ENCODE data around the gene ITGAD. TPM values are rescaled to one million over a fixed set of nuclear protein-coding genes. Genes with fewer than 3 reads are reported as not detected.

Gene ITGAD
- total and polyA plus RNA-seq, 2 of the 13 experiments (the other 11 are each of a cell fraction or from before 2014, with no cell fraction given): not detected

DNA sequence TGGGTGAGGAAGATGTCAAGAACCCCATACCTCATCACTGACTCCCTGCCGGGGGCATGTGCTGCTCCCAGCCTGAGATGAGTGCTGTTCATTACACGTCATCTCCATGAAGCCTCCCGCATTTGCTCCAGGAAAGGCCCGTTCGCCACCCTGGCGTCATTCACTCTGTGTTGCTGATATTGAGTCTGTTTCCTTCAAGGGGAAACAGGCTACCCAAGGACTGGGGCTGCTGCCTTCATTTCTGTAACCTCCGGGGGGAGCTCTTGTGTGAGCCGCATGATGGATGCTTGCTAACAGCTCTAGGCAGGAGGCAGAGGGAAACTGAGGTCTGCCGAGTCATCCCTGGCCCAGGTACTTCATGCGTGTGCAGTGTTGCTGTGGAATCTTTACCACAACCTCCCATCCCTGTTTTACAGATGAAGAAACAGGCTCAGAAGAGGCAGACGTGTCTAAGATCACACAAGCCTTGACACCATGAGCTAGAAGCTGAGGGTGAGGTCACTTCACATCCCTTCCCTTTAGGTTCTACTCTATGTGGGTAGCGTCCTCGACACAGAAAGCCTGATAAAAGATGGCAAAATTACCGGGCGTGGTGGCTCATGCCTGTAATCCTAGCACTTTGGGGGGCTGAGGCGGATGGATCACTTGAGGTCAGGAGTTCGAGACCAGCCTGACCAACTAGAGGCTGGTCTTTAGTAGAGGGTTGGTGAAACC is 62.6 kb downstream of the ITGAD start (continued):
- TF ChIP-seq RAD21 (CRISPR knock-in tag; IDR thresholded peaks at IDR 0.05) (peak; percentile 15; the same call in 1 of the 2 replicates), POLR2G (IDR thresholded peaks at IDR 0.05; ENCODE audit: low read depth, low read length) (0 out of 2 replicates have a peak, but pooled peaks have one; percentile 32), ZNF354B (CRISPR knock-in tag; IDR thresholded peaks at IDR 0.05) (no peak), NFE2L2 (IDR thresholded peaks at IDR 0.05; ENCODE audit: low read length) (peak; percentile 30; the same call in 1 of the 2 replicates), HNRNPLL (IDR thresholded peaks at IDR 0.05; ENCODE audit: low read depth, low read length, poor library complexity, severe bottlenecking) (no peak), ZNF205 (CRISPR knock-in tag; IDR thresholded peaks at IDR 0.05) (0 out of 2 replicates have a peak, but pooled peaks have one; percentile 14), XRCC5 (optimal IDR thresholded peaks at IDR 0.05; ENCODE audit: low read length) (peak; percentile 70), ZNF773 (CRISPR knock-in tag; IDR thresholded peaks at IDR 0.05; ENCODE audit: borderline replicate concordance) (no peak), ISX (CRISPR knock-in tag; conservative IDR thresholded peaks at IDR 0.05) (no peak), SMC3 (IDR thresholded peaks at IDR 0.05; ENCODE audit: low read length) (peak; percentile 30; the same call in 1 of the 2 replicates), SAP130 (CRISPR knock-in tag; IDR thresholded peaks at IDR 0.05; ENCODE audit: low read depth) (0 out of 2 replicates have a peak, but pooled peaks have one; percentile 14), NFIC (IDR thresholded peaks at IDR 0.05; ENCODE audit: low read length) (no peak), ZNF776 (CRISPR knock-in tag; IDR thresholded peaks at IDR 0.05) (no peak), AGO2 (optimal IDR thresholded peaks at IDR 0.05; ENCODE audit: low read depth, low read length) (peak; percentile 33), POLR2AphosphoS5 (IDR thresholded peaks at IDR 0.05; ENCODE audit: low read depth, low read length) (0 out of 2 replicates have a peak, but pooled peaks have one; percentile 4), SP4 (CRISPR knock-in tag; IDR thresholded peaks at IDR 0.05) (peak; percentile 36; the same call in 1 of the 2 replicates), ZNF589 (CRISPR knock-in tag; conservative IDR thresholded peaks at IDR 0.05) (no peak), ZNF7 (CRISPR knock-in tag; IDR thresholded peaks at IDR 0.05) (no peak)
- TF ChIP-seq, protein P1, sequence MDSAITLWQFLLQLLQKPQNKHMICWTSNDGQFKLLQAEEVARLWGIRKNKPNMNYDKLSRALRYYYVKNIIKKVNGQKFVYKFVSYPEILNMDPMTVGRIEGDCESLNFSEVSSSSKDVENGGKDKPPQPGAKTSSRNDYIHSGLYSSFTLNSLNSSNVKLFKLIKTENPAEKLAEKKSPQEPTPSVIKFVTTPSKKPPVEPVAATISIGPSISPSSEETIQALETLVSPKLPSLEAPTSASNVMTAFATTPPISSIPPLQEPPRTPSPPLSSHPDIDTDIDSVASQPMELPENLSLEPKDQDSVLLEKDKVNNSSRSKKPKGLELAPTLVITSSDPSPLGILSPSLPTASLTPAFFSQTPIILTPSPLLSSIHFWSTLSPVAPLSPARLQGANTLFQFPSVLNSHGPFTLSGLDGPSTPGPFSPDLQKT (CRISPR knock-in tag; IDR thresholded peaks at IDR 0.05; ENCODE audit: borderline replicate concordance): no peak
- TF ChIP-seq, protein P2, sequence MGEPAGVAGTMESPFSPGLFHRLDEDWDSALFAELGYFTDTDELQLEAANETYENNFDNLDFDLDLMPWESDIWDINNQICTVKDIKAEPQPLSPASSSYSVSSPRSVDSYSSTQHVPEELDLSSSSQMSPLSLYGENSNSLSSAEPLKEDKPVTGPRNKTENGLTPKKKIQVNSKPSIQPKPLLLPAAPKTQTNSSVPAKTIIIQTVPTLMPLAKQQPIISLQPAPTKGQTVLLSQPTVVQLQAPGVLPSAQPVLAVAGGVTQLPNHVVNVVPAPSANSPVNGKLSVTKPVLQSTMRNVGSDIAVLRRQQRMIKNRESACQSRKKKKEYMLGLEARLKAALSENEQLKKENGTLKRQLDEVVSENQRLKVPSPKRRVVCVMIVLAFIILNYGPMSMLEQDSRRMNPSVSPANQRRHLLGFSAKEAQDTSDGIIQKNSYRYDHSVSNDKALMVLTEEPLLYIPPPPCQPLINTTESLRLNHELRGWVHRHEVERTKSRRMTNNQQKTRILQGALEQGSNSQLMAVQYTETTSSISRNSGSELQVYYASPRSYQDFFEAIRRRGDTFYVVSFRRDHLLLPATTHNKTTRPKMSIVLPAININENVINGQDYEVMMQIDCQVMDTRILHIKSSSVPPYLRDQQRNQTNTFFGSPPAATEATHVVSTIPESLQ (CRISPR knock-in tag; conservative IDR thresholded peaks at IDR 0.05): no peak
- TF ChIP-seq, protein P3, sequence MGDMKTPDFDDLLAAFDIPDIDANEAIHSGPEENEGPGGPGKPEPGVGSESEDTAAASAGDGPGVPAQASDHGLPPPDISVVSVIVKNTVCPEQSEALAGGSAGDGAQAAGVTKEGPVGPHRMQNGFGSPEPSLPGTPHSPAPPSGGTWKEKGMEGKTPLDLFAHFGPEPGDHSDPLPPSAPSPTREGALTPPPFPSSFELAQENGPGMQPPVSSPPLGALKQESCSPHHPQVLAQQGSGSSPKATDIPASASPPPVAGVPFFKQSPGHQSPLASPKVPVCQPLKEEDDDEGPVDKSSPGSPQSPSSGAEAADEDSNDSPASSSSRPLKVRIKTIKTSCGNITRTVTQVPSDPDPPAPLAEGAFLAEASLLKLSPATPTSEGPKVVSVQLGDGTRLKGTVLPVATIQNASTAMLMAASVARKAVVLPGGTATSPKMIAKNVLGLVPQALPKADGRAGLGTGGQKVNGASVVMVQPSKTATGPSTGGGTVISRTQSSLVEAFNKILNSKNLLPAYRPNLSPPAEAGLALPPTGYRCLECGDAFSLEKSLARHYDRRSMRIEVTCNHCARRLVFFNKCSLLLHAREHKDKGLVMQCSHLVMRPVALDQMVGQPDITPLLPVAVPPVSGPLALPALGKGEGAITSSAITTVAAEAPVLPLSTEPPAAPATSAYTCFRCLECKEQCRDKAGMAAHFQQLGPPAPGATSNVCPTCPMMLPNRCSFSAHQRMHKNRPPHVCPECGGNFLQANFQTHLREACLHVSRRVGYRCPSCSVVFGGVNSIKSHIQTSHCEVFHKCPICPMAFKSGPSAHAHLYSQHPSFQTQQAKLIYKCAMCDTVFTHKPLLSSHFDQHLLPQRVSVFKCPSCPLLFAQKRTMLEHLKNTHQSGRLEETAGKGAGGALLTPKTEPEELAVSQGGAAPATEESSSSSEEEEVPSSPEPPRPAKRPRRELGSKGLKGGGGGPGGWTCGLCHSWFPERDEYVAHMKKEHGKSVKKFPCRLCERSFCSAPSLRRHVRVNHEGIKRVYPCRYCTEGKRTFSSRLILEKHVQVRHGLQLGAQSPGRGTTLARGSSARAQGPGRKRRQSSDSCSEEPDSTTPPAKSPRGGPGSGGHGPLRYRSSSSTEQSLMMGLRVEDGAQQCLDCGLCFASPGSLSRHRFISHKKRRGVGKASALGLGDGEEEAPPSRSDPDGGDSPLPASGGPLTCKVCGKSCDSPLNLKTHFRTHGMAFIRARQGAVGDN (CRISPR knock-in tag; IDR thresholded peaks at IDR 0.05): peak; percentile 41

All from HepG2 (cell line).